ENCODE results near the gene TP53I11.

The TP53I11 gene

GRCh38 chr11:44915004-44915403, 35.7 kb downstream of the TP53I11 start:
- H3K27ac ChIP-seq (ENCODE audit: low read depth, low read length) = no peak overlapping the region
- no peaks in the 10 kb centered on the region for H3K36me3 ChIP-seq (ENCODE audit: low read length)
- no peaks in the 10 kb centered on the region for H3K27me3 ChIP-seq (ENCODE audit: low read length)
- no peaks in the 10 kb centered on the region for H3K9me2 ChIP-seq (replicated peaks; ENCODE audit: insufficient read depth, low read length)
- H2AFZ ChIP-seq (ENCODE audit: low read depth, low read length, severe bottlenecking) = no peak overlapping the region
- no peaks in the 10 kb centered on the region for H3K9me3 ChIP-seq (ENCODE audit: insufficient read depth, low read length)
- no peaks in the 10 kb centered on the region for H3K79me2 ChIP-seq (ENCODE audit: insufficient read depth, low read length)
- no peak overlapping the region for H3K4me2 ChIP-seq (ENCODE audit: low read depth, low read length, poor library complexity, severe bottlenecking)
- no peaks in the 10 kb centered on the region for H3F3A ChIP-seq (ENCODE audit: insufficient read depth)
- TF ChIP-seq EZH2phosphoT487 (conservative IDR thresholded peaks at IDR 0.05; ENCODE audit: low read length) (no peak), CTCF (IDR thresholded peaks at IDR 0.05; ENCODE audit: insufficient read depth, low read length, poor library complexity, severe bottlenecking) (no peak)
- H4K20me1 ChIP-seq (ENCODE audit: low read depth, low read length) = no peaks in the 10 kb centered on the region
- no peak overlapping the region for H3K9ac ChIP-seq (ENCODE audit: low read length)
- no peak overlapping the region for H3K4me3 ChIP-seq (ENCODE audit: insufficient read depth, low read length, poor library complexity, severe bottlenecking)

- H4K20me1 ChIP-seq (ENCODE audit: low read depth, low read length) = no peaks in the 10 kb centered on the region
- H3K36me3 ChIP-seq (ENCODE audit: low read length) = no peaks in the 10 kb centered on the region
- TF ChIP-seq CTCF (IDR thresholded peaks at IDR 0.05; ENCODE audit: insufficient read depth, low read length, poor library complexity, severe bottlenecking) = no peak
- no peak for TF ChIP-seq EZH2phosphoT487 (conservative IDR thresholded peaks at IDR 0.05; ENCODE audit: low read length)
- H3K4me2 ChIP-seq (ENCODE audit: low read depth, low read length, poor library complexity, severe bottlenecking) = no peak overlapping the region
- H3F3A ChIP-seq (ENCODE audit: insufficient read depth) = no peaks in the 10 kb centered on the region
- no peaks in the 10 kb centered on the region for H3K79me2 ChIP-seq (ENCODE audit: insufficient read depth, low read length)
- H3K9ac ChIP-seq (ENCODE audit: low read length) = no peak overlapping the region
- H3K27me3 ChIP-seq (ENCODE audit: low read length) = no peaks in the 10 kb centered on the region
- H3K9me2 ChIP-seq (replicated peaks; ENCODE audit: insufficient read depth, low read length) = no peaks in the 10 kb centered on the region
- no peak overlapping the region for H3K27ac ChIP-seq (ENCODE audit: low read depth, low read length)
- H2AFZ ChIP-seq (ENCODE audit: low read depth, low read length, severe bottlenecking) = no peak overlapping the region
- H3K4me3 ChIP-seq (ENCODE audit: insufficient read depth, low read length, poor library complexity, severe bottlenecking) = no peak overlapping the region
- no peaks in the 10 kb centered on the region for H3K9me3 ChIP-seq (ENCODE audit: insufficient read depth, low read length)
Measured at GRCh38 chr11:44914105-44914504, 36.6 kb downstream of the TP53I11 start.

GRCh38 chr11:44913502-44913901, 37.2 kb downstream of the TP53I11 start:
- Histone ChIP-seq H4K20me1 (ENCODE audit: low read depth, low read length) (no peaks in the 10 kb centered on the region), H3K4me3 (ENCODE audit: insufficient read depth, low read length, poor library complexity, severe bottlenecking) (no peak overlapping the region), H3F3A (ENCODE audit: insufficient read depth) (no peaks in the 10 kb centered on the region), H3K9ac (ENCODE audit: low read length) (no peak overlapping the region), H3K79me2 (ENCODE audit: insufficient read depth, low read length) (no peaks in the 10 kb centered on the region), H3K36me3 (ENCODE audit: low read length) (no peaks in the 10 kb centered on the region), H3K27ac (ENCODE audit: low read depth, low read length) (no peak overlapping the region), H3K9me3 (ENCODE audit: insufficient read depth, low read length) (no peaks in the 10 kb centered on the region), H2AFZ (ENCODE audit: low read depth, low read length, severe bottlenecking) (no peak overlapping the region), H3K4me2 (ENCODE audit: low read depth, low read length, poor library complexity, severe bottlenecking) (no peak overlapping the region), H3K27me3 (ENCODE audit: low read length) (no peaks in the 10 kb centered on the region), H3K9me2 (replicated peaks; ENCODE audit: insufficient read depth, low read length) (no peaks in the 10 kb centered on the region)
- TF ChIP-seq CTCF (IDR thresholded peaks at IDR 0.05; ENCODE audit: insufficient read depth, low read length, poor library complexity, severe bottlenecking) (no peak), EZH2phosphoT487 (conservative IDR thresholded peaks at IDR 0.05; ENCODE audit: low read length) (no peak)
